Neural progenitor cell (in vitro differentiated cells): ENCODE results near the gene HELZ2. TPM values are rescaled to one million over a fixed set of nuclear protein-coding genes. Genes with fewer than 3 reads are reported as not detected.

Source experiments
- DNase-seq: peaks from one replicate; pipeline ENCODE4 v3.0.0-alpha.2; 2016; ENCODE audit warnings: low spot score
- H2AFZ ChIP-seq: fragments of 200-600 bp; sonication (generic); replicated peaks from 2 replicates; pipeline ENCODE4 v1.6.1; 2016; ENCODE audit warnings: antibody characterized with exemption
- H3F3A ChIP-seq: fragments of 200-600 bp; sonication (generic); 2 replicates; pipeline ENCODE4 v1.6.1; 2016; ENCODE audit warnings: antibody characterized with exemption, low read depth
- H3K27ac ChIP-seq: fragments of 200-600 bp; sonication (generic); 2 replicates; pipeline ENCODE4 v1.5.1; 2016; ENCODE audit warnings: mild to moderate bottlenecking
- H3K27me3 ChIP-seq: fragments of 200-600 bp; sonication (generic); 2 replicates; pipeline ENCODE4 v1.6.1; 2016; ENCODE audit warnings: mild to moderate bottlenecking, moderate library complexity
- H3K36me3 ChIP-seq: fragments of 200-600 bp; sonication (generic); 2 replicates; pipeline ENCODE4 v1.5.1; 2016
- H3K4me1 ChIP-seq: fragments of 200-600 bp; sonication (generic); 2 replicates; pipeline ENCODE4 v1.6.1; 2016; ENCODE audit warnings: mixed run types
- H3K4me2 ChIP-seq: fragments of 200-600 bp; sonication (generic); 2 replicates; pipeline ENCODE4 v1.6.1; 2016
- H3K4me3 ChIP-seq: fragments of 200-600 bp; sonication (generic); 2 replicates; pipeline ENCODE4 v1.5.1; 2016
- H3K79me2 ChIP-seq: fragments of 200-600 bp; sonication (generic); 2 replicates; pipeline ENCODE4 v1.6.1; 2016; ENCODE audit warnings: low read depth
- H3K9ac ChIP-seq: fragments of 200-600 bp; sonication (generic); 2 replicates; pipeline ENCODE4 v1.6.1; 2016
- H3K9me3 ChIP-seq: fragments of 200-600 bp; sonication (generic); 2 replicates; pipeline ENCODE4 v1.5.1; 2016; ENCODE audit warnings: low read depth
- H4K20me1 ChIP-seq: fragments of 200-600 bp; sonication (generic); 2 replicates; pipeline ENCODE4 v1.6.1; 2016; ENCODE audit warnings: low read depth
- H3K27ac Mint-ChIP-seq: 3 replicates; pipeline ENCODE4 v1.8.0; 2021; ENCODE audit warnings: mixed read lengths
- H3K27me3 Mint-ChIP-seq: 2 replicates; pipeline ENCODE4 v1.8.0; 2022; ENCODE audit warnings: low read depth, mild to moderate bottlenecking, inconsistent platforms, moderate library complexity, mixed read lengths; ENCODE audit not compliant: insufficient read depth
- H3K36me3 Mint-ChIP-seq: 3 replicates; pipeline ENCODE4 v1.8.0; 2021; ENCODE audit warnings: mixed read lengths
- H3K4me1 Mint-ChIP-seq: 3 replicates; pipeline ENCODE4 v1.8.0; 2021; ENCODE audit warnings: mixed read lengths
- H3K4me3 Mint-ChIP-seq: 3 replicates; pipeline ENCODE4 v1.8.0; 2021; ENCODE audit warnings: mild to moderate bottlenecking, moderate library complexity, mixed read lengths
- H3K9me3 Mint-ChIP-seq: 3 replicates; pipeline ENCODE4 v1.8.0; 2020; ENCODE audit warnings: mixed read lengths
- CTCF ChIP-seq: fragments of 200-600 bp; sonication (generic); IDR thresholded peaks from 2 replicates; pipeline ENCODE4 v1.5.1; 2017; ENCODE audit warnings: antibody characterized with exemption, mild to moderate bottlenecking
- EZH2 ChIP-seq: fragments of 200-600 bp; sonication (generic); IDR thresholded peaks from 2 replicates; pipeline ENCODE4 v1.6.1; 2017; ENCODE audit warnings: antibody characterized with exemption, mild to moderate bottlenecking, moderate library complexity
- EZH2phosphoT487 ChIP-seq: fragments of 200-600 bp; sonication (generic); IDR thresholded peaks from 2 replicates; pipeline ENCODE4 v1.6.1; 2017; ENCODE audit warnings: antibody characterized with exemption
- total RNA-seq: library from RNA; depleted of rRNA; stranded (reverse); fragments of >200 nt; gene quantifications from 2 replicates; pipeline ENCODE4 v1.2.3, GENCODE V29; 2015; ENCODE audit warnings: low replicate concordance

Gene HELZ2
- total RNA-seq, 1 donor from 2014 or later: 2.9 TPM

GRCh38 chr20:63536241-63536977, 37.6 kb downstream of the HELZ2 start:
- no peak overlapping the region for H3K9ac ChIP-seq
- TF ChIP-seq CTCF: no peak
- TF ChIP-seq EZH2phosphoT487: no peak
- TF ChIP-seq EZH2: no peak
- Mint-ChIP-seq H3K4me3 (no peak overlapping the region), H3K27me3 (peaks cover 4% of the 10 kb centered on the region), H3K36me3 (no peaks in the 10 kb centered on the region), H3K4me1 (peaks cover 10% of the 10 kb centered on the region), H3K27ac (no peak overlapping the region), H3K9me3 (no peaks in the 10 kb centered on the region)
- peaks cover 3% of the 10 kb centered on the region for H3F3A ChIP-seq
- no peak overlapping the region for H3K4me3 ChIP-seq
- no peak overlapping the region for H2AFZ ChIP-seq
- no peak overlapping the region for H3K27ac ChIP-seq
- H3K4me2 ChIP-seq: no peak overlapping the region
- no peaks in the 10 kb centered on the region for H3K4me1 ChIP-seq
- H3K36me3 ChIP-seq: no peaks in the 10 kb centered on the region
- no peaks in the 10 kb centered on the region for H3K9me3 ChIP-seq
- H3K79me2 ChIP-seq: no peaks in the 10 kb centered on the region
- H4K20me1 ChIP-seq: no peaks in the 10 kb centered on the region
- no peak for DNase-seq
- H3K27me3 ChIP-seq: no peaks in the 10 kb centered on the region

- no peak overlapping the region for H3K27ac Mint-ChIP-seq
Observed at GRCh38 chr20:63534831-63535651, 39.0 kb downstream of the HELZ2 start.

GRCh38 chr20:63534427-63534830, 39.6 kb downstream of the HELZ2 start:
- peaks cover 3% of the 10 kb centered on the region for H3F3A ChIP-seq
- Mint-ChIP-seq H3K9me3 (no peaks in the 10 kb centered on the region), H3K4me1 (peaks cover 10% of the 10 kb centered on the region), H3K36me3 (no peaks in the 10 kb centered on the region), H3K4me3 (no peak overlapping the region), H3K27ac (no peak overlapping the region), H3K27me3 (peaks cover 4% of the 10 kb centered on the region)
- H3K79me2 ChIP-seq: no peaks in the 10 kb centered on the region
- TF ChIP-seq CTCF: no peak
- no peak for TF ChIP-seq EZH2phosphoT487
- no peak for TF ChIP-seq EZH2
- no peaks in the 10 kb centered on the region for H3K4me1 ChIP-seq
- H3K4me2 ChIP-seq: no peak overlapping the region
- H4K20me1 ChIP-seq: no peaks in the 10 kb centered on the region
- H3K9me3 ChIP-seq: no peaks in the 10 kb centered on the region
- no peak overlapping the region for H2AFZ ChIP-seq
- DNase-seq: no peak
- no peak overlapping the region for H3K4me3 ChIP-seq
- H3K36me3 ChIP-seq: no peaks in the 10 kb centered on the region
- H3K27ac ChIP-seq: no peak overlapping the region
- H3K9ac ChIP-seq: no peak overlapping the region
- no peaks in the 10 kb centered on the region for H3K27me3 ChIP-seq

More at GRCh38 chr20:63534831-63535651, 39.0 kb downstream of the HELZ2 start:
- no peak overlapping the region for H3K4me2 ChIP-seq
- no peaks in the 10 kb centered on the region for H3K9me3 ChIP-seq
- H3K79me2 ChIP-seq: no peaks in the 10 kb centered on the region
- no peak for DNase-seq
- Mint-ChIP-seq H3K9me3 (no peaks in the 10 kb centered on the region), H3K4me1 (peaks cover 10% of the 10 kb centered on the region), H3K36me3 (no peaks in the 10 kb centered on the region), H3K4me3 (no peak overlapping the region), H3K27me3 (peaks cover 4% of the 10 kb centered on the region)
- H3K4me1 ChIP-seq: no peaks in the 10 kb centered on the region
- no peaks in the 10 kb centered on the region for H3K36me3 ChIP-seq
- peaks cover 3% of the 10 kb centered on the region for H3F3A ChIP-seq
- H4K20me1 ChIP-seq: no peaks in the 10 kb centered on the region
- TF ChIP-seq EZH2 (no peak), CTCF (no peak), EZH2phosphoT487 (no peak)
- no peak overlapping the region for H3K4me3 ChIP-seq
- H2AFZ ChIP-seq: no peak overlapping the region
- H3K9ac ChIP-seq: no peak overlapping the region
- no peak overlapping the region for H3K27ac ChIP-seq
- H3K27me3 ChIP-seq: no peaks in the 10 kb centered on the region
